ENCODE measurements around the gene MRPS35. TPM values are rescaled to one million over a fixed set of nuclear protein-coding genes. Genes with fewer than 3 reads are reported as not detected.

Gene MRPS35
- total and polyA plus RNA-seq, 2 experiments from 2014 or later = 40.3 to 65.6 TPM

DNA sequence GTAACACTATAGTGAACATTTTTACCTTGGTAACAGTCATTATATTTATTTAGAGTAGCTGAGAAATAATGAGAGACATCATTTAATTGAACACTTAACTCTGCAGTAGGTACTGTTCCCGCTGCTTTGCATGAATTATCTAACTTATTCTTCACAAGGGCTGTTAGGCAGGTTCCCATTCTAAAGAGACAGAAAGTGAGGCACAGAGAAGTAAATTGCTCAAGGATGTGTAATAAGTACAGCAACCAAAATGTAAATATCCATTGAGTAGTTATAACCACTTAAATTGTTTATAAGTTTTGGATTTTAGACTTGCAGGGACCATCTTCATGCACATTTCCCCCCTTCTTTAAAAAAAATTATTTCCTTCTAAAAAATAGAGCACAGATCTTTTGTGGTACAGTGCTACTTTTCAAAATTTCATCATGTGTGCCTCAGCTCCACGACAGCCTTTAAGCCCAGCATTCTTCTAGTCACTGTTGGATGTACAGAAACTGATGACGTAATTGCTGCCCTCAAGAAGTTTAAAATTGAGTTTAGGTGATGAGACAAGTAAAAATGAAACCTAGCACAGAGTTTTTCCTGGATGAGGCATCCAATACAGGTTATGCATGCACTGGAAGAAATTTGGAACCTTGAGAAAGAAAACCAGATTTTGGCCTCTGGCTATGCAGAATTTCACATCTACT is 75.4 kb downstream of the MRPS35 start:
- peak; percentile 71 for DNase-seq
- H3K9ac ChIP-seq = no peak overlapping the region
- H2AFZ ChIP-seq = no peak overlapping the region
- H3K4me1 ChIP-seq (ENCODE audit: insufficient read depth) = peaks cover 27% of the 10 kb centered on the region
- no peaks in the 10 kb centered on the region for H3K9me2 ChIP-seq (ENCODE audit: insufficient read depth)
- H3K27me3 ChIP-seq (replicated peaks; ENCODE audit: insufficient read depth) = no peaks in the 10 kb centered on the region
- in situ Hi-C loops (cut with MboI) = no loop called here
- H3K9me3 ChIP-seq (ENCODE audit: low read depth) = no peaks in the 10 kb centered on the region
- H3F3A ChIP-seq (ENCODE audit: insufficient read depth) = peaks cover 19% of the 10 kb centered on the region
- H4K20me1 ChIP-seq (ENCODE audit: insufficient read depth) = no peaks in the 10 kb centered on the region
- H3K79me2 ChIP-seq (ENCODE audit: insufficient read depth) = peaks cover 98% of the 10 kb centered on the region
- peak overlapping the region; percentile 29 for H3K4me2 ChIP-seq (ENCODE audit: unreplicated experiment)
- H3K27ac ChIP-seq = peak overlapping the region; percentile 40
- WGBS, 2 experiments (ENCODE audit: low coverage in 1 of 2, low lambda C conversion rate in 2 of 2, missing lambda C conversion rate in 2 of 2) = 67 to 70% methylated on average over 3 of the region's 3 CpGs
- TF ChIP-seq EZH2 (IDR thresholded peaks at IDR 0.05; ENCODE audit: insufficient read depth, poor library complexity, severe bottlenecking) (no peak), EZH2phosphoT487 (IDR thresholded peaks at IDR 0.05; ENCODE audit: insufficient read depth, low read depth) (no peak)
- 0 out of 2 replicates have a peak overlapping the region, but pooled peaks have one; percentile 2 for H3K4me3 ChIP-seq
- 0 out of 2 replicates have a peak, but pooled peaks cover 2% of the 10 kb centered on the region for H3K36me3 ChIP-seq (ENCODE audit: low read depth)

- H3K4me3 ChIP-seq = no peak overlapping the region
- no peaks in the 10 kb centered on the region for H3K9me3 ChIP-seq (ENCODE audit: low read depth)
- no peak for TF ChIP-seq EZH2 (IDR thresholded peaks at IDR 0.05; ENCODE audit: insufficient read depth, poor library complexity, severe bottlenecking)
- no peak for TF ChIP-seq EZH2phosphoT487 (IDR thresholded peaks at IDR 0.05; ENCODE audit: insufficient read depth, low read depth)
- H3K27ac ChIP-seq = no peak overlapping the region
- no peak for DNase-seq
- in situ Hi-C loops (cut with MboI) = no loop called here
- H3K9ac ChIP-seq = no peak overlapping the region
- H3K79me2 ChIP-seq (ENCODE audit: insufficient read depth) = peaks cover 95% of the 10 kb centered on the region
- H3F3A ChIP-seq (ENCODE audit: insufficient read depth) = peaks cover 19% of the 10 kb centered on the region
- peaks cover 15% of the 10 kb centered on the region for H3K4me1 ChIP-seq (ENCODE audit: insufficient read depth)
- no peaks in the 10 kb centered on the region for H3K27me3 ChIP-seq (replicated peaks; ENCODE audit: insufficient read depth)
- no peaks in the 10 kb centered on the region for H4K20me1 ChIP-seq (ENCODE audit: insufficient read depth)
- H3K4me2 ChIP-seq (ENCODE audit: unreplicated experiment) = no peak overlapping the region
- no peaks in the 10 kb centered on the region for H3K9me2 ChIP-seq (ENCODE audit: insufficient read depth)
- H2AFZ ChIP-seq = no peak overlapping the region
- peaks cover 6% of the 10 kb centered on the region; the same call in 1 of the 2 replicates for H3K36me3 ChIP-seq (ENCODE audit: low read depth)
- WGBS, 2 experiments (ENCODE audit: low coverage in 1 of 2, low lambda C conversion rate in 2 of 2, missing lambda C conversion rate in 2 of 2) = 62 to 77% methylated on average over 2 of the region's 2 CpGs
These were observed 76.9 kb downstream of the MRPS35 start for GRCh38 chr12:27787559-27787958.

- Histone ChIP-seq H3K4me3 (no peak overlapping the region), H4K20me1 (ENCODE audit: insufficient read depth) (no peaks in the 10 kb centered on the region), H3K9me2 (ENCODE audit: insufficient read depth) (no peaks in the 10 kb centered on the region), H3K4me2 (ENCODE audit: unreplicated experiment) (no peak overlapping the region), H3F3A (ENCODE audit: insufficient read depth) (peaks cover 14% of the 10 kb centered on the region), H2AFZ (no peak overlapping the region), H3K36me3 (ENCODE audit: low read depth) (peaks cover 20% of the 10 kb centered on the region), H3K79me2 (ENCODE audit: insufficient read depth) (peaks cover 74% of the 10 kb centered on the region), H3K4me1 (ENCODE audit: insufficient read depth) (peaks cover 14% of the 10 kb centered on the region), H3K27me3 (replicated peaks; ENCODE audit: insufficient read depth) (no peaks in the 10 kb centered on the region), H3K27ac (no peak overlapping the region), H3K9me3 (ENCODE audit: low read depth) (no peaks in the 10 kb centered on the region), H3K9ac (no peak overlapping the region)
- in situ Hi-C loops (cut with MboI) = no loop called here
- DNase-seq = no peak
- 90 to 99% methylated on average over 2 of the region's 2 CpGs for WGBS, 2 experiments (ENCODE audit: low coverage in 1 of 2, low lambda C conversion rate in 2 of 2, missing lambda C conversion rate in 2 of 2)
- TF ChIP-seq EZH2phosphoT487 (IDR thresholded peaks at IDR 0.05; ENCODE audit: insufficient read depth, low read depth) (no peak), EZH2 (IDR thresholded peaks at IDR 0.05; ENCODE audit: insufficient read depth, poor library complexity, severe bottlenecking) (no peak)
These were observed 79.5 kb downstream of the MRPS35 start for GRCh38 chr12:27790179-27790578.

DNA sequence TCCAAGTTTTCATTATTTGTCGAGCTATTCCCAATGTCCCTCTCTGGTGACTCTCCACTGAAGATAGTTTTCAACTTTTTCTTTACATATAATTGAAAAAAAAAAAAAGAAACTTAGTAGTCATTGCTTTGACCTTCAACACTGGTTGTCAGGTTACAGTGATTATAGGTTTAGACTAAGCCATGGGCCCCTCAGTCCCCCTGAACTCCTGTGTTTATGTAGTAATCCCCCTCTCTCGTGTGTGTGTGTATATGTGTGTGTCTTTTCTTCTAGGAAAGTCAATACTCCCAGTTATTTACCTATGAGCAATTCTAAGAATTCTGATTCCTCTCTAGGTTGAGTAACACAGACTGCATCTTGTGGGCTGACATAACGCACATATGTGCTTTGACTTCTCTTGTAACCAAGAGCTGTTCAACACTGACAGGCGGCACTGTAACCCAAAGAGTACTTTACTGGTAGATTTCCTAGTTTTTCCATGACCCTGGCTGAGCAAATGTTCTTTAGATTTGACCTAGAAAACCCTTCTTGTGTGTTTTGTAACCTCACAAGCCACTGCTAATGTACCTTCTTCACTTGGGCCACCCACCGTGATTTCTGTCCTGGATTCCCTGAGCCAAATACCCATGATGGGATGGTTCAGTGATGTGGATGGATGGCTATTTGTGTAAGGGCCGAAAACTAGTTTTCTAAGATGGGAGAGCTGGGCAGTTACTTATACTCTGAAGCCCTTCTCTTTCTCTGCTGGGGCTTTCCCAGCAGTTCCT is 84.4 kb downstream of the MRPS35 start:
- peaks cover 27% of the 10 kb centered on the region for H3K79me2 ChIP-seq (ENCODE audit: insufficient read depth)
- H3K36me3 ChIP-seq (ENCODE audit: low read depth) = peaks cover 56% of the 10 kb centered on the region
- no peak overlapping the region for H3K27ac ChIP-seq

More for the DNA sequence above, 84.4 kb downstream of the MRPS35 start:
- no peaks in the 10 kb centered on the region for H3K4me1 ChIP-seq (ENCODE audit: insufficient read depth)
- H3K9ac ChIP-seq = no peak overlapping the region
- no peaks in the 10 kb centered on the region for H3K27me3 ChIP-seq (replicated peaks; ENCODE audit: insufficient read depth)
- H4K20me1 ChIP-seq (ENCODE audit: insufficient read depth) = no peaks in the 10 kb centered on the region
- TF ChIP-seq EZH2 (IDR thresholded peaks at IDR 0.05; ENCODE audit: insufficient read depth, poor library complexity, severe bottlenecking) (no peak), EZH2phosphoT487 (IDR thresholded peaks at IDR 0.05; ENCODE audit: insufficient read depth, low read depth) (no peak)
- no peak for DNase-seq
- no peak overlapping the region for H3K4me2 ChIP-seq (ENCODE audit: unreplicated experiment)
- H3F3A ChIP-seq (ENCODE audit: insufficient read depth) = no peaks in the 10 kb centered on the region
- no peak overlapping the region for H3K4me3 ChIP-seq
- H3K9me2 ChIP-seq (ENCODE audit: insufficient read depth) = no peaks in the 10 kb centered on the region
- no peak overlapping the region for H2AFZ ChIP-seq
- WGBS, 2 experiments (ENCODE audit: low coverage in 1 of 2, low lambda C conversion rate in 2 of 2, missing lambda C conversion rate in 2 of 2) = 94 to 95% methylated on average over 6 of the region's 6 CpGs
- in situ Hi-C loops (cut with MboI) = no loop called here
- no peaks in the 10 kb centered on the region for H3K9me3 ChIP-seq (ENCODE audit: low read depth)
